ENCODE data around the gene TNF. TPM values are rescaled to one million over a fixed set of nuclear protein-coding genes. Genes with fewer than 3 reads are reported as not detected.

The TNF gene
- total and polyA plus RNA-seq, 2 donors (not counting 1 experiment from before 2014, with no cell fraction given): not detected

DNA sequence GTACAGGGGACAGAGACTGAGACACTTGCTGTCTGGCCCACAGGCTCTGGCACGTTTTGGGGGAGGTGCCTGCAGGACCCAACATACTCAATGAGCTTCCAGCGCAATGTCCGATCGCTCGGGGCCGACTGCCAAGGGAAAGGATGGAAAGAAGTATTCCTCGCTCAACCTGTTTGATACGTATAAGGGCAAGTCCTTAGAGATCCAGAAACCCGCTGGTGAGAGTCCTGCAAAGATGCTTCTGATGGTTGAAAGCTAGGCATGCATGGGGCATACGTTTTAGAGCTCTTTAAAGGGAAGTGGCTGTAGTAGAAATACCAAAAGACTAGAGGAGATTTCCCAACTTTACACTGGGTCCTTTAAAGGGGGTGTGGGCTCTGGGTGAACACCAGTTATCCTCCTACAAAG lies 47.3 kb downstream of the TNF start:
- Histone ChIP-seq H3K4me2 (ENCODE audit: extremely low read depth, insufficient read depth, low read length) (peak overlapping the region; percentile 99), H4K20me1 (ENCODE audit: control insufficient read depth, extremely low read depth, insufficient read depth, low read length) (no peaks in the 10 kb centered on the region), H3K27ac (ENCODE audit: insufficient read depth, low read length) (no peak overlapping the region), H2AFZ (ENCODE audit: low read length) (no peak overlapping the region), H3K9me3 (ENCODE audit: control insufficient read depth, insufficient read depth, low read depth, low read length) (no peaks in the 10 kb centered on the region), H3K9ac (ENCODE audit: insufficient read depth, low read length) (no peak overlapping the region), H3K79me2 (ENCODE audit: control insufficient read depth, insufficient read depth, low read length) (peaks cover 56% of the 10 kb centered on the region), H3K27me3 (ENCODE audit: control insufficient read depth, insufficient read depth, low read length) (no peaks in the 10 kb centered on the region), H3K36me3 (ENCODE audit: control insufficient read depth, insufficient read depth, low read length) (peaks cover 27% of the 10 kb centered on the region), H3K4me3 (replicated peaks in 1 of 4; ENCODE audit: control extremely low read depth in 1 of 4, insufficient read depth in 1 of 4, low read depth in 3 of 4, low read length in 4 of 4) (peak overlapping the region; percentile 75 to 99 (median 92)), H3K4me1 (ENCODE audit: control insufficient read depth, extremely low read depth, insufficient read depth, low read length) (peaks cover 2% of the 10 kb centered on the region)
- no peak for DNase-seq (ENCODE audit: low read depth in 2 of 2)
- TF ChIP-seq, protein P1, sequence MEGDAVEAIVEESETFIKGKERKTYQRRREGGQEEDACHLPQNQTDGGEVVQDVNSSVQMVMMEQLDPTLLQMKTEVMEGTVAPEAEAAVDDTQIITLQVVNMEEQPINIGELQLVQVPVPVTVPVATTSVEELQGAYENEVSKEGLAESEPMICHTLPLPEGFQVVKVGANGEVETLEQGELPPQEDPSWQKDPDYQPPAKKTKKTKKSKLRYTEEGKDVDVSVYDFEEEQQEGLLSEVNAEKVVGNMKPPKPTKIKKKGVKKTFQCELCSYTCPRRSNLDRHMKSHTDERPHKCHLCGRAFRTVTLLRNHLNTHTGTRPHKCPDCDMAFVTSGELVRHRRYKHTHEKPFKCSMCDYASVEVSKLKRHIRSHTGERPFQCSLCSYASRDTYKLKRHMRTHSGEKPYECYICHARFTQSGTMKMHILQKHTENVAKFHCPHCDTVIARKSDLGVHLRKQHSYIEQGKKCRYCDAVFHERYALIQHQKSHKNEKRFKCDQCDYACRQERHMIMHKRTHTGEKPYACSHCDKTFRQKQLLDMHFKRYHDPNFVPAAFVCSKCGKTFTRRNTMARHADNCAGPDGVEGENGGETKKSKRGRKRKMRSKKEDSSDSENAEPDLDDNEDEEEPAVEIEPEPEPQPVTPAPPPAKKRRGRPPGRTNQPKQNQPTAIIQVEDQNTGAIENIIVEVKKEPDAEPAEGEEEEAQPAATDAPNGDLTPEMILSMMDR (conservative IDR thresholded peaks at IDR 0.05 in 1 of 2, IDR thresholded peaks at IDR 0.05 in 1 of 2; ENCODE audit: low read depth in 1 of 2, low read length in 2 of 2): no peak
- no peak for TF ChIP-seq EZH2 (IDR thresholded peaks at IDR 0.05; ENCODE audit: low read length, missing control alignments)

DNA sequence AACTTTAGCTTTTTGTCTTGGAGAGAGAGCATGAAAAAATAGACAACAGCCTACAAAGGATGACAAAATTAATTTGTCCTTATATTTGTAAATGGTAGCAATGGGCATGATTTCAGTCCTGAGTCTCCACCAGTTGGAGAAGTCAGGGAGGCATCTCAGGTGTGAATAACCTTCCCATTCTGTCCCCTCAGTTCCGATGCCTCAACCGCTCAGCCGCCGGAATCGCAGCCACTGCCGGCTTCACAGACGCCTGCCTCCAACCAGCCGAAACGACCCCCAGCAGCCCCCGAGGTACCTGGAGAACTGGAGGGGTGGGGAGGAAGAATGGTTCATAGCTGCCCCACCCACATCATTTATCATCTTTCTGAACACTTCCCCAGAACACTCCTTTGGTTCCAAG lies 48.7 kb downstream of the TNF start:
- no peak overlapping the region for H2AFZ ChIP-seq (ENCODE audit: low read length)
- H3K9me3 ChIP-seq (ENCODE audit: control insufficient read depth, insufficient read depth, low read depth, low read length): no peaks in the 10 kb centered on the region
- TF ChIP-seq, protein P1 (conservative IDR thresholded peaks at IDR 0.05 in 1 of 2, IDR thresholded peaks at IDR 0.05 in 1 of 2; ENCODE audit: low read depth in 1 of 2, low read length in 2 of 2): no peak
- no peak for TF ChIP-seq EZH2 (IDR thresholded peaks at IDR 0.05; ENCODE audit: low read length, missing control alignments)
- H3K9ac ChIP-seq (ENCODE audit: insufficient read depth, low read length): no peak overlapping the region
- H3K79me2 ChIP-seq (ENCODE audit: control insufficient read depth, insufficient read depth, low read length): peaks cover 60% of the 10 kb centered on the region
- H3K27ac ChIP-seq (ENCODE audit: insufficient read depth, low read length): no peak overlapping the region
- H3K4me3 ChIP-seq (replicated peaks in 1 of 4; ENCODE audit: control extremely low read depth in 1 of 4, insufficient read depth in 1 of 4, low read depth in 3 of 4, low read length in 4 of 4): no peak overlapping the region
- no peaks in the 10 kb centered on the region for H3K27me3 ChIP-seq (ENCODE audit: control insufficient read depth, insufficient read depth, low read length)
- no peaks in the 10 kb centered on the region for H4K20me1 ChIP-seq (ENCODE audit: control insufficient read depth, extremely low read depth, insufficient read depth, low read length)
- H3K4me2 ChIP-seq (ENCODE audit: extremely low read depth, insufficient read depth, low read length): no peak overlapping the region
- H3K36me3 ChIP-seq (ENCODE audit: control insufficient read depth, insufficient read depth, low read length): peaks cover 34% of the 10 kb centered on the region
- H3K4me1 ChIP-seq (ENCODE audit: control insufficient read depth, extremely low read depth, insufficient read depth, low read length): peaks cover 2% of the 10 kb centered on the region
- no peak for DNase-seq (ENCODE audit: low read depth in 2 of 2)

DNA sequence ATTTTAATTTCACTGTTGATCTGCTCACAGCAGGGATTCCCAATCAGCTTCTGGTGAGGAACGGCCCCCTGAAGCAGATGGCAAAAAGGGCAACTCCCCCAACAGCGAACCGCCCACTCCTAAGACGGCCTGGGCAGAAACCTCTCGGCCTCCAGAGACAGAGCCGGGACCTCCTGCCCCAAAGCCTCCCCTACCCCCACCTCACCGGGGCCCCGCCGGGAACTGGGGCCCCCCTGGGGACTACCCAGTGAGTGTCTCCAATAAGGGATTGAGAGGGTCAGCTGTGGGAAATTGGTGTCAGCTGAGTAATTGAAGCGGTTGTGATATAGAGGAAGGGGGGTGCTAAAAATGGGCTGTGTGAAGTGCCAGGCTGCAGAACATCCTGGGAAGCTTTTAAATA lies 51.6 kb downstream of the TNF start:
- TF ChIP-seq, protein P1 (conservative IDR thresholded peaks at IDR 0.05 in 1 of 2, IDR thresholded peaks at IDR 0.05 in 1 of 2; ENCODE audit: low read depth in 1 of 2, low read length in 2 of 2): no peak
- TF ChIP-seq EZH2 (IDR thresholded peaks at IDR 0.05; ENCODE audit: low read length, missing control alignments): no peak
- Histone ChIP-seq H3K36me3 (ENCODE audit: control insufficient read depth, insufficient read depth, low read length) (peaks cover 58% of the 10 kb centered on the region), H3K4me2 (ENCODE audit: extremely low read depth, insufficient read depth, low read length) (no peak overlapping the region), H3K27me3 (ENCODE audit: control insufficient read depth, insufficient read depth, low read length) (no peaks in the 10 kb centered on the region), H3K79me2 (ENCODE audit: control insufficient read depth, insufficient read depth, low read length) (peaks cover 53% of the 10 kb centered on the region), H3K9ac (ENCODE audit: insufficient read depth, low read length) (no peak overlapping the region), H2AFZ (ENCODE audit: low read length) (no peak overlapping the region), H3K27ac (ENCODE audit: insufficient read depth, low read length) (no peak overlapping the region), H3K9me3 (ENCODE audit: control insufficient read depth, insufficient read depth, low read depth, low read length) (no peaks in the 10 kb centered on the region), H4K20me1 (ENCODE audit: control insufficient read depth, extremely low read depth, insufficient read depth, low read length) (no peaks in the 10 kb centered on the region), H3K4me3 (replicated peaks in 1 of 4; ENCODE audit: control extremely low read depth in 1 of 4, insufficient read depth in 1 of 4, low read depth in 3 of 4, low read length in 4 of 4) (no peak overlapping the region), H3K4me1 (ENCODE audit: control insufficient read depth, extremely low read depth, insufficient read depth, low read length) (peaks cover 2% of the 10 kb centered on the region)
- no peak for DNase-seq (ENCODE audit: low read depth in 2 of 2)

All from fibroblast of lung (primary cell).